Glutamatergic neuron (in vitro differentiated cells): ENCODE measurements around the gene COL16A1. TPM values are rescaled to one million over a fixed set of nuclear protein-coding genes. Genes with fewer than 3 reads are reported as not detected.

Source experiments
- DNase-seq: peaks from one replicate; pipeline ENCODE4 v3.0.0; 2022
- H3K27ac Mint-ChIP-seq: one replicate; pipeline ENCODE4 v1.8.0; 2020; ENCODE audit warnings: mild to moderate bottlenecking, mixed read lengths, inconsistent platforms; ENCODE audit not compliant: unreplicated experiment
- H3K27me3 Mint-ChIP-seq: one replicate; pipeline ENCODE4 v1.8.0; 2020; ENCODE audit warnings: mild to moderate bottlenecking, moderate library complexity, mixed read lengths, inconsistent platforms; ENCODE audit not compliant: unreplicated experiment
- H3K36me3 Mint-ChIP-seq: one replicate; pipeline ENCODE4 v1.8.0; 2020; ENCODE audit warnings: mild to moderate bottlenecking, mixed read lengths, inconsistent platforms; ENCODE audit not compliant: unreplicated experiment
- H3K4me1 Mint-ChIP-seq: one replicate; pipeline ENCODE4 v1.8.0; 2020; ENCODE audit warnings: mild to moderate bottlenecking, low read depth, mixed read lengths, inconsistent platforms; ENCODE audit not compliant: unreplicated experiment
- H3K4me3 Mint-ChIP-seq: one replicate; pipeline ENCODE4 v1.8.0; 2020; ENCODE audit warnings: mild to moderate bottlenecking, mixed read lengths, inconsistent platforms; ENCODE audit not compliant: unreplicated experiment
- H3K9me3 Mint-ChIP-seq: one replicate; pipeline ENCODE4 v1.8.0; 2020; ENCODE audit warnings: mild to moderate bottlenecking, moderate library complexity, mixed read lengths, inconsistent platforms; ENCODE audit not compliant: unreplicated experiment
- total RNA-seq: library from RNA; stranded (reverse); fragmentation: NEBNext Ultra II Directional; extraction: Animal tissue kit (Norgen Biotek cat#: 25700); gene quantifications from one replicate; pipeline ENCODE4 v1.2.1, GENCODE V29; 2021; ENCODE audit not compliant: unreplicated experiment
- TF ChIP-seq, protein P1 (sequence below): fragments of 200-600 bp; sonication (generic); IDR thresholded peaks from one replicate; pipeline ENCODE4 v1.5.0; 2021; ENCODE audit not compliant: partially characterized antibody, unreplicated experiment

The COL16A1 gene
- total RNA-seq, 1 donor from 2014 or later: 52.2 TPM

DNA sequence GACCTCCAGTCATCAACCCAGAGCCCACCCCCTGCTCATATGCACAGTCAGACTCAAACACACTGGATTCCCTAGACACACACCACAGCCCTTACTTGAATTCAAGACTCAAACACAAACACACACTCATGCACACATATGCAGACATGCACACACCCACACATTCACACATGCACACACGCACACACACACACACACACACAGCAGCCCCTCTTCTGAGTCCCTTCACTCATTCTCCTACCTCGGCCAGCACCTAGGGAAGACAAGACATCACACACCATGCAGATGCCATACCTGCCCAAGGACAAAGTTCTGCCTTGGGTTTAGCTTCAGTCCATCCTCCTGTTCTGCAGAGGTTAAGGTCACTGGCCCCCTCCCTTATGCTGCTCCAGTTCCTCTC is 87.9 kb downstream of the COL16A1 start:
- Mint-ChIP-seq H3K27ac (no peak overlapping the region), H3K9me3 (no peaks in the 10 kb centered on the region), H3K4me3 (no peak overlapping the region)

DNA sequence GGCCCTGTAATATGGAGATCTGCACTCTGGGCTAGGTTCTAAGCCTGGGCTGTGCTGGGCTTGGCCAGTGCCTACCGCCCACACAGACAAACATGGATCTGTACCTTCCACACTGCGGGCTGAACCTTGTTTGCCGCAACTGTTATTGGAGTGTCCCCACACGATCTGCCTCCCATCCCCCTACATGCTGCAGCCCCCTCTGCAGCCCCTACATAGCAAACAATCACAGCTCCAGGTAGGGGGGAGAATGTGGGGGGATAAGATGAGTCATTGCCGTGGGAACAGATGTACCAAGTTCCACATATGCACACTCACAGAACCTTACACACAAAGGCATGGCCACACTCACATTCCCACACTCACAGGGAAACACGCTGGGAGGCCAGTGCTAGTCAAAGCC is 88.4 kb downstream of the COL16A1 start:
- H3K27ac Mint-ChIP-seq: no peak overlapping the region
- no peak for DNase-seq
- H3K4me3 Mint-ChIP-seq: no peak overlapping the region
- TF ChIP-seq, protein P1, sequence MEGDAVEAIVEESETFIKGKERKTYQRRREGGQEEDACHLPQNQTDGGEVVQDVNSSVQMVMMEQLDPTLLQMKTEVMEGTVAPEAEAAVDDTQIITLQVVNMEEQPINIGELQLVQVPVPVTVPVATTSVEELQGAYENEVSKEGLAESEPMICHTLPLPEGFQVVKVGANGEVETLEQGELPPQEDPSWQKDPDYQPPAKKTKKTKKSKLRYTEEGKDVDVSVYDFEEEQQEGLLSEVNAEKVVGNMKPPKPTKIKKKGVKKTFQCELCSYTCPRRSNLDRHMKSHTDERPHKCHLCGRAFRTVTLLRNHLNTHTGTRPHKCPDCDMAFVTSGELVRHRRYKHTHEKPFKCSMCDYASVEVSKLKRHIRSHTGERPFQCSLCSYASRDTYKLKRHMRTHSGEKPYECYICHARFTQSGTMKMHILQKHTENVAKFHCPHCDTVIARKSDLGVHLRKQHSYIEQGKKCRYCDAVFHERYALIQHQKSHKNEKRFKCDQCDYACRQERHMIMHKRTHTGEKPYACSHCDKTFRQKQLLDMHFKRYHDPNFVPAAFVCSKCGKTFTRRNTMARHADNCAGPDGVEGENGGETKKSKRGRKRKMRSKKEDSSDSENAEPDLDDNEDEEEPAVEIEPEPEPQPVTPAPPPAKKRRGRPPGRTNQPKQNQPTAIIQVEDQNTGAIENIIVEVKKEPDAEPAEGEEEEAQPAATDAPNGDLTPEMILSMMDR: no peak
- no peaks in the 10 kb centered on the region for H3K9me3 Mint-ChIP-seq
- H3K36me3 Mint-ChIP-seq: peaks cover 3% of the 10 kb centered on the region
- H3K27me3 Mint-ChIP-seq: peaks cover 9% of the 10 kb centered on the region
- H3K4me1 Mint-ChIP-seq: no peaks in the 10 kb centered on the region

More for the DNA sequence above, 87.9 kb downstream of the COL16A1 start:
- no peaks in the 10 kb centered on the region for H3K4me1 Mint-ChIP-seq
- H3K27me3 Mint-ChIP-seq: peaks cover 9% of the 10 kb centered on the region
- TF ChIP-seq, protein P1: no peak
- peaks cover 3% of the 10 kb centered on the region for H3K36me3 Mint-ChIP-seq
- no peak for DNase-seq

DNA sequence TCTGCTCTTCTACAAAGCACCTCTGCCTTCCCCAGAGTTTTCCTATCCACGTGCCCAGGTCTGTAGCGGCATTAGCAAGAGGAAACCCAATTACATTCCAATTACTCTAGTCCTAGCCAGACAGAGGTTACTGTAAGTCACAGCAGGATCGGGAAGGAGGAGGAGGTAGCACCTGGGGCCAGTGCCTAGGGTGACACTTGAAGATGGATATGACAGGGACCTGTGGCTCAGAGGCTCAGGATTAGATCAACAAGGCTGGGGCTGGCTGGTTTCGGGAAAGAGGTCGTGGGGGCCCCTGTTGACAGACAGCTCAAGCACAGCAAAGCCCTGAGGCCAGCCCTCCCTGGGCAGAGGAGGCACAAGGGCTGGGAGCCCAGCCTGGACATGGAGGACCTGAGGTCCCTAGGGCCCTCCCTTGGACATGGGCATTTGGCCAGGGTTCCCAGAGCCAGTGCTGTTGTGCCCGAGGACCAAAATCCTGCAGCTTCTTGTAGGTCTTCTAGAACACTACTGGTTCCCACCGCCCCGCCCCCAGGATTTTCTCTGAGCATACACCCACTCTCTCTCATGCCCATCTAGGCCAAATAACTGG is 89.3 kb downstream of the COL16A1 start:
- Mint-ChIP-seq H3K4me1 (no peaks in the 10 kb centered on the region), H3K36me3 (peaks cover 3% of the 10 kb centered on the region), H3K27ac (no peak overlapping the region), H3K4me3 (no peak overlapping the region), H3K27me3 (peaks cover 9% of the 10 kb centered on the region), H3K9me3 (no peaks in the 10 kb centered on the region)
- TF ChIP-seq, protein P1: no peak
- DNase-seq: no peak

DNA sequence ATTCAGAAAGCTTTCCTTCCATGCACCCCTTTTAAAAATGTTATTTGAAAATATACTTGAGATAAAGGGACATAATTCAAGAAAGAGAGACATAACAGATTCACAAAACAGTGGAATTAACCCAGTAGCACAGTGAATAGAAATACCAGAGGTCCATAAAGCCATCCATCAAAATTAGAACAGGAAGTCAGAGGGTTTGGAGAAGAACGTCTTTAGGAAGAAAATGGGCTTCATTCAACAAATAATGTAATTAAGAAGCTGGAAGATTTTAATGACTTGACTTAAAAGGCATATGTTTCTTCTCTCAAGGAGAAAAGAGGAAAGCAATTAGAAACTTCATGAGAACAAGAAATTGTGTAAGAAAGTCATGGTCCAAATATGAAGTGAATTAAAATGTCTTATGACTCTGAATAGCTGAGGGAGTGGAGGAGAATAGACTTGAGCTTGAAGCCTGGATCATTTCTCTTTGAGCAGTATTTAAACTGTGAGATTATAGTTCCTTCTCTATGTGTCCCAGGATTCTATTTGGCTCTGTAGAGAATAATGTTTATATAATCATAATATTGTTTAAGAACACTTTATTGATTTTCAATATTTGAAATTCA is 94.2 kb downstream of the COL16A1 start:
- DNase-seq: no peak
- Mint-ChIP-seq H3K27me3 (no peaks in the 10 kb centered on the region), H3K4me3 (no peak overlapping the region), H3K36me3 (no peaks in the 10 kb centered on the region), H3K4me1 (no peaks in the 10 kb centered on the region), H3K27ac (no peak overlapping the region), H3K9me3 (no peaks in the 10 kb centered on the region)
- TF ChIP-seq, protein P1: no peak

DNA sequence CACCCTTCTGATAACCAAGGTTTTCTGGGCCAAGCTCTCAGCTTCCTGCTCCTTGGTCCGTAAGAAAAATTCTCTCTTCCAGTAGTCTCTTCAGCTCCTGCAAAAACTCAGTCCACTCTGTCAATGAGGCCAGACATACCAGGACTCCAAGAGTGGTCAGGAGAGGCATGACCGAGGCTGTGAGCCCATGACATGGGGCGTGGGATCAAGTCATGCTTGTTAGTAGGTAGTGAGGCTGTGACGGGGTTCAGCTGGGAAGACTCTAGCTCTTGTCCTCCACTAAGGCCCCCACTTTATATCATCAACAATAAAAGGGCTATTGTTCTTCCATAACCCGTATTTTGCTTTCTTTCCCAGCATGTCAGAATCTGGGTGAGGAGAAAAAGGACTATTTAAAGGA is 96.5 kb downstream of the COL16A1 start:
- Mint-ChIP-seq H3K36me3 (no peaks in the 10 kb centered on the region), H3K4me1 (no peaks in the 10 kb centered on the region), H3K27ac (no peak overlapping the region), H3K27me3 (no peaks in the 10 kb centered on the region), H3K4me3 (no peak overlapping the region), H3K9me3 (no peaks in the 10 kb centered on the region)
- TF ChIP-seq, protein P1: no peak
- no peak for DNase-seq
